Activated CD8-positive, alpha-beta memory T cell treated with anti-CD3 and anti-CD28 coated beads, Interleukin-2, amount 50 U/mL, for 24 hours (primary cell): ENCODE data around the gene RFX7.

ENCODE experiments used
- DNase-seq: peaks from one replicate; pipeline ENCODE4 v3.0.0-alpha.2; 2020; ENCODE audit errors: extremely low read depth

Gene RFX7

DNA sequence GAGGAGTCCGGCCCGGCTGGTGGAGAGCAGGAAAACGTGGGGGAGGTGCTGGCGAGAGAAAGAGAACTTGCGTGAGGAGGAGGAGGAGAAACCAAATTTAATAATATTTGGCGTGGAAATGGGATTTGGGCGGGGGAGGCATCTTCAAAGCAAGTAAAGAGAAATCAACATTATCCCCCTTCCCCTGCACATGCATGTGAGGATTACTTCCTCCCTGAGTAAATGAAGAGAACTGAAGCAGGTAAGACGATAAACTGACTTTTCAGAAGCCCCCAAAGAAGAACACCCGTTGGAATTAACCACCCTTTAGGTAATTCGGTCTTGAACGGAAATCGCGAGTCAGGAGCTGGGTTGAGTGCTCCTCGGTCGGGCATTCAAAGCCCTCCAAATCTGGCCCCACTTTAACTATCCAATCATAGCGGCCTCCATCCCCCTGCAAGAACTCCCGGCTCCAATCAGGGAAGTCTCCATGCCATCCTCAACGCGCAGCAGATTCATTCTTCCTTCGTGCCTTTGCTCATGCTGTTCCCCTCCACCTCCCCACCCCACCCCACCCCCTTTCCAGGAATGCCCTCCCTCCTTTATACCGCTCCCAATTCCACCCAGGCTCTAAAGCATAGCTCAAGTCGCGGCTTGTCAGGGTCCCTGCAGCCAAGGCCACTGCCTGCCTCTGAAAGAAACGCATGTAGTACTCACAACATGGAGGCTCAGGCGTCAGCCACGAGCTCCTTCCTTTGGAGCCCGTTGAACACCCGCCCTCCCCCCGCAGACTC is 545 bp upstream of the RFX7 start:
- DNase-seq, result no peak

DNA sequence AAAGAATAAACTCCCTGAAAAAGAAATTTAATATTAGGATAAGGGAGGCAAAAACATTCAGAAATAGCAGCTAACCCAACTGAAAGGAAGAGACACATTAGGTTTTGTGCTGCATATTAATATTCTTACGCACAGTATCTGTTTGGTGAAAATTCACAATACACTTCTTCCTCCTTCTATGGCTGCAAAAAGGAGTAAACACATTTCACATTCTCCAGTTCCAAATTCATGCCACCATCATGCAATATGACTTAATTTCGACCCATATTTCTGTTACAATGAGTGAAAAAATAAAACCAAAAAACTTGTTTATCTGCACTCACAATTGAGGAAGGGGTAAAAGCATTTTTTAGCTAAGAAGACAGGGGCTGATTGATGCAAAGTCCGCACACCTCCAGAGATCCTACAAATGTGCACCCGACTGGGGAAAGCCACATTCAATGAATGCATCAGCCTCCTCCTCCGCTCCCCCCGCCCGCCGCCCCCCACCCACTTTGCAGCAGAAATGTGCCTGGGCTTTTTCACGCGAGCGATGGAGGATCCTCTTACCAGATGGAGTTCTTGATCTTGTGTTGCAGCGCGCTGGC is 1.0 kb downstream of the RFX7 start:
- no peak for DNase-seq

DNA sequence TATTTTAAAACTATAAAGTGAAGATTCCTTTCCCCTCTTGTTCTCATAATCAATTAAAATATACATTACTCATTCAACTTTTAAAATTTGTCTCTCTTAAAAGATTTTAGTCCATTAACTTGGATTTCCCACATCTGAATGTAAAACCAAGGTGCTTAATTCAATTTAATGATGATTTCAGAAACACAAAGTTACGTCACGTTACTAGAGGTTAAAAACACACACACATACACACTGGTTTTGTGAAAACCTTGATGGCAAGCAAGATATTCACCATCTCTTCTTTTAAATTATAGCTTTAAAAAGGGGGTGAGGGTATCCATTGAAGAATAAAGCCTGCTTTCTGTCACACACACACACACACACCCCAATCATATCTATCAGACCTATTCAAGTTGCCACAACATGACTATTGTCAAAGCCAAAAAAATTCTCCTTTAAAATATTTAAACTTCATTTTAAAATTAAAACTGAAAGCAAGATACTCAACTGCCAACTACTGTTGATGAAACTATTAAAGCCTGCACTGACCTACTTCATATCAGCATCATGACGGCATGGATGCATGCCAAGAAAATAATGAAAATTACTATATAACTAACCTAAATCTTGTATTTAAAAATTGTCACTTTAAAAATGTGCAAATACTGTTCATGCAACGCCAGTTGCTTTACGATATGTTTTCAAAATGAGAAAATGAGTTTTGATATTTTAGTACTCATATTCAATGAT is 2.1 kb downstream of the RFX7 start:
- DNase-seq, result no peak

DNA sequence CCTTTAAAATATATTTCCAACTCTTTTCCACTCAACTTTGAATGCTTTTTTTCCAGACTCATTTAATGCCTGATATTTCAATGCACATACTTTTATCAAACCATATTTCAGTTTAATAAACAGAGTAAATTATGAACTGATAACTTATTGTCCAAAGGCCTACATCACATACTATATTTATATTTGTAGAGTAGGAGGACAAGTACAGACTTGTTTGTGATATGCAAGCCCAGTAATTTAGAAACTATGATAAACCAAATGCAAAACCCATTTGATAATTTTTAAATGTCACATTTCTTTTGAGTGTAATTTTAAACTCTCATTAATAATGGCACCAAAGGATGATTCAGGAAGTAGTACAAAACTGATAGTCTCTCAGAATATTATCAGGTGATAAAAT is 3.3 kb downstream of the RFX7 start:
- DNase-seq, result no peak

DNA sequence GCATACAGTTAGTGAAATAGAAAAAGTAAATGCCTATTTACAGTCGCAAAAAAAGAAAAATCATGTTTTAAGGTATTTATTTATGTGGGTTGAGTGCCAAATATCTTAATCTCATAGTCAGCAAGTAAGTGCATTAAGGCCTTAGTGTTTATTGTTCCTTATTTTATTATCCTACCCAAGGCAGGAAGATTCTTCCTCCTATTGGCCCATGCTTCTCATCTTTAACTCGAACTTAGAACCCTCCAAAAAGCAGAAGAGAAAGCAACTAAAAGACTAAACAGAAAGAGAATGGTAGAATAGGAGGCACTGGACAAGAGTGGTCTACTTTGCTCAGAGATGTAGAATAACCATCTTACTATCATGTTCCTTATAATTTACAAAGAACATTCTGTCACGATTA is 7.5 kb downstream of the RFX7 start:
- DNase-seq, result no peak

DNA sequence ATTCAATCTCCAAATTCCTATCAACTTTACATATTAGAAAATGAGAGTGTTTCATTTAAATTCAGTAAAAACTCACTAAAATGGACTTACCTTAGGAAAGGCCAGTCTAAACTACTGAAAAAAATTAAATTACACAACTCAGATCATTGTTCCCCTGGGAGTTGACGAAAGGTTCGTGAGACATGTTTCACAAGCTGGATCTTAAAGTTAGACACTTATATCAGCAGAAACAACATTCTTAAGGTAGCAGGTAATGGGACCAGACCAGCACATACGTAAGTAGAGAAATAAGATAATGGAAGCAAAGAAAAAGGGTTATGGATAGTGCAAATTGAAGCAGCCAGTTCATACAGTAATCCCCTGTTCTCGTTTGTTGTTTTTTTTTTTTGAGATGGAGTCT is 8.9 kb downstream of the RFX7 start:
- DNase-seq, result no peak

DNA sequence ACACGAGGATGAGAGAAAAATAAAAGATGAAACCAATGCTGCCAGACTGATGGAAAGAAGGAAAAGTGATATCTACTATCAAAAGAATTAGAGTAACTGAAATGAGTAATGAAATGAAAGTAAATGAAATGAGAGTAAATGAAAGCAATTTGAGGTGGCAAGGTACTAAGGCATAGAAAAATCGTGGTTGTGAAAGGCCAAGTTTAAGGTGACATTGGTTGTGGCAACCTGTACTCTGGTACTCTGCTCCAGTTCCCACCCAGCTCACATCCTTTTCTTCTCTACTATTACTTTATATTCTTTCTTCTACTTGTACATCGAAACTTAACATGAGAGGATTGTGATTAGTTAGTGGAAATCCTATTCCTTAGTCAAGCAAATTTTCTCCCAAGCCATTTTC is 10.1 kb downstream of the RFX7 start:
- no peak for DNase-seq

DNA sequence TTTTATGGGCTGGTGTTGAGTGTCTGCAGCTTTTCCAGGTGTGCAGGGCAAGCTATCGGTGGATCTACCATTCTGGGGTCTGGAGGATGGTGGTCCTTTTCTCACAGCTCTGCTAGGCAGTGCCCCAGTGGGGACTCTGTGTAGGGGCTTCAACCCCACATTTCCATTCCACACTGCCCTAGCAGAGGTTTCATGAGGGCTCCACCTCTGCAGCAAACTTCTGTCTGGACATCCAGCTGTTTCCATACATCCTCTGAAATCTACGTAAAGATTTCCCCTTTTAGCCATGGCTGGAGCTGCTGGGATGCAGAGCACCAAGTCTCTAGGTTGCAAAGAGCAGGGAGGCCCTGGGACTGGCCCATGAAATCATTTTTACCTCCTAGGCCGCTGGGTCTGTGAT is 11.6 kb downstream of the RFX7 start:
- no peak for DNase-seq

DNA sequence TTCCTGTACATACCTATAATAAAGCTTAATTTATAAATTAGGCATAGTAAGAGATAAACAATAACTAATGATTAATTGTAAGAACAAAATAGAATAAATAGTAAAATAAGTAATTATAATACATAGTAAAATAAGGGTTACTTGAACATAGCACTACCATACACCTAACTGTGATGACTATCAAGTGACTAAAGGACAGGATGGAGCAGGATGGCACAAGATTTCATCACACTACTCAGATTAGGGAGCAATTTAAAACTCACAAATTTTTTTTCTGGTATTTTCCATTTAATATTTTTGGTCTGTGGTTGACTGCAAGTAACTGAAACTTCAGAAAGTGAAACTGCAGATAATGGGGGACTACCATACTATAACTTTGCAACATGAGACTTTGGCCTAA is 14.8 kb downstream of the RFX7 start:
- no peak for DNase-seq

DNA sequence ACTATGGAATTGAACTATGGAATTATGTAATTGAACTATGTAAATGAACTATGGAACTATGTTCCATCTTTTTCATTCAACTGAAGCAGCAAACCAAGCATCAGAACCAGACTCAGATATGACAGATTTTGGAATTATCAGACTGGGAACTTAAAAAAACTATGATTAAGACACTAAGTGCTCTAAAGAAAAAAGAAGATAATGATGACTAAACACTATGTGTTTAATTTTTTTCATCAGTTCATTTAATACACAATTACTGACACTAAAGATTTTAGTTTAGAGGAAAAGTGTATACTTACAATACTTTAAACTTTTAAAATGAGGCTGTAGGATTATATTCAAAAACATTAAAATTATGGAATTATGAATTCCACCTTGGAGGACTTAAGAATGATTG is 15.3 kb downstream of the RFX7 start:
- DNase-seq, result no peak

DNA sequence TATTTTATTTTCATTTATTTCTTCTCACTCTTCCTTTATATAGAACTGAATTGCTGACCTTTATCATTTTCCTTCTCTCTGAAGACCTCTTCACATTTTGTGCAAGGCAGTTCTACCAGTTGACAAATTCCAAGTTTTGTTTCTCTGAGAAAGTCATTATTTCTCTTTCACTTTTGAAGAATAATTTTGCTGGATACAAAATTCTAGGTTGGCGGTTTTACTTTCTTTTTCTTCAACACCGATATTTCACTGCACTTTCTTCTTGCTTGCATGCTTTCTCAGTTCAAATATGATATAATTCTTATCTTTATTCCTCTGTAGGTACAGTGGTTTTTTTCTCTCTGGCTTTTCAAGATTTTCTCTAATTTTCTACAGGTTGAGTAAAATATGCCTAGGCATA is 15.9 kb downstream of the RFX7 start:
- DNase-seq, result no peak

DNA sequence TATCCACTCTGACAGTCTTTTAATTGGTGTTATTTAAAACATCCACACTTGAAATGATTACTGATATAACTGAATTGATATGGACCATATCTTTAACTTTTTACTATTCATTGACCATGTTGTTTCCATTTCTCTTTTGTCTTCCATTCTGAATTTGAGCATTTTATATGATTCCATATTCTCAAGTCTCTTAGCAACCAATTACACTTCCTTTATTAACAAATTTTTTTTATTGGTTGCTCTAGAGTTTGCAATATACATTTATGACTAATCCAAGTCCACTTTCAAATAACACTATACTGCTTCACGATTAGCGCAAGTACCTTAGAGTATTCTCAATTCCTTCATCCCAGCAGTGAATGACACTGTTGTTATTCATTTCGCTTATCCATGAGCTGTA is 16.4 kb downstream of the RFX7 start:
- no peak for DNase-seq

DNA sequence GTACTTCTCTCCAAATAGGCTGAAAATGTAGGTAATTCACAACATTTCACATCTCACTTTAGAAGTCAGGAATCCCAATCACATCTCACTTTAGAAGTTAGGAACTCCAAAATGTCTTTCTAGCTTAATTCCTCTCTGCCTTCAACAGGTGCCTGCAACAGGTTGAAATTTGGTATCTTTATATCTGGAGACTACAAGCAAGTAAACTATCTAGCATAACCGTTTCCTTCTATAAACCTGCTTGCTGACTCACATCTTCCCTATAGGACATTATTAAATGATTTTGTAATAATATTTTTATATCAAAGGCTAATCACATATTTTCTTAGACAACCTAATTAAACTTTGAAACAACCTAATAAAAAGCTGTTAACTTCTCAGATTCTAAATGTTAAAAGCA is 18.2 kb downstream of the RFX7 start:
- DNase-seq, result no peak

DNA sequence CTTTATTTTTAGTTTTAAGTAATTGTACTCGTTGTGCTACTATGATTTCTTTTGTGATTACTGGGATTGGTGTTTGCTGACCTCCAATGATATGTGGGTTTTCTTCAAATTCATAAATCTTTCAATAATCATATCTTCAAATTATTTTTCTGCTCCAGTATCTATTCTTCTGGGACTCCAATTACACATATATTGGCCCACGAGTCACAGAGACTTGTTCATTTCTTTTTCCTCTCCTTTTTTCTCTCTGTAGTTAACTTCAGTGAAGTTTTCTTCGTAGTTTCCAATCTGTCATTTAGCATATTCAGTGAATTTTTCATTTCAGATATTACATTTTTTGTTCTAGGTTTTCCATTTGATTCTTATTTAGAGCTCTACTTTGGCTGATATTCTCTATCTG is 21.4 kb downstream of the RFX7 start:
- DNase-seq, result no peak

DNA sequence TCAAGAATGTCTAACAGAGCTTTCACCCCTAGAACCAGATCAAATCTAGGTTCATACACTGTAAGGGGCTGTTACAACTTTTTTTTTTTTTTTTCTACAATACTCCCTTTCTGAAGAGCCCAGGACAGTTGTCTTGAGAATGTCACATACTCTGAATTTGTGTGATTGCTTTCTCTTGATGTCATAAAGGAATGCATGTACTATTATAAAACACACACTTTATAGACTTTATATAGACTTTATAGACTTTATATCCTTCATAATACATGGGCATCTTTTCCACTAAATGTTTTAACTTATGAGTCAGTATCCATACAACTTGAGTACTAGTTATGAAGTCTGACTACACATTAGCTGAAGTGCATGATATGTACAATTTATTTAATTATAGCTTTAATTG is 26.3 kb downstream of the RFX7 start:
- DNase-seq, result no peak

DNA sequence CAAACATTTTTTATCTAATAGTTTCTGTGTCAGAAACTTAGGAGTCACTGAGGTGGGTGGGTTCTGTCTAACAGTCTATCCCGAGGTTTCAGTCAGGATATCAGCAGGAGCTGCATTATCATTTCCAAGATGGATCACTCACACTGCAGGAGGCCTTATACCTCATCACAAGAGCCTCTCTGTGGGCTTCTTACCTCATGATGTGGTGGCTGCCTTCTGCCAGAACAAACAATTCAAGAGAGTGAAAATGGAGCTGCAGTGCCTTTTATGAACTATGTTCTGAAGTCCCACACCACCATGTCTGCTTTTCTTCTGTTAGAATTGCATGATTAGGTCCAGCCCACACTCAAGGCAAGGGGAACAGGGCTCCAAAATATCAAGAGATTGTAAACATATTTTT is 27.9 kb downstream of the RFX7 start:
- DNase-seq, result no peak

DNA sequence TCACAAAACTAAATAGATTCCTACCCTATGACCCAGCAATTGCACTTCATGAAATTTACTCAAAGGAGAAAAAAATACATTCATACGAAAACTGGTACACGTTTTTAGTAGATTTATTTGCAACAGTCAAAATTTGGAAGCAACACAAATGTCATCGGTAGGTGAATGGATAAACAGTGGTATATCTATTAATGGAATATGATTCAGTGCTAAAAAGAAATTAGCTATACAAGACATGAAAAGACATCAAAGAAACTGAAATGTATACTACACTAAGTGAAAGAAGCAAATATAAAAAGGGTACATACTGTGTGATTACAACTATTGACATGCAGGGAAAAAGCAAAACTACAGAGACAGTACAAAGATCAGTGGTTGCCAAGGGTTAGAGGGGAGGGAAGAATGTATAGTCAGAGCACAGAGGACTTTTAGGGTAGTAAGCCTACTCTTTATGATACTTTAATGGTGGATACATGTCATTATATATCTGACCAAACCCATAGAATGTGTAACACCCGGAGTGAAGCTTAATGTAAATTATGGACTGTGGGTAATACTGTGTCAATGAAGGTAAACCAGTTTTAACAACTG is 31.6 kb downstream of the RFX7 start:
- no peak for DNase-seq

DNA sequence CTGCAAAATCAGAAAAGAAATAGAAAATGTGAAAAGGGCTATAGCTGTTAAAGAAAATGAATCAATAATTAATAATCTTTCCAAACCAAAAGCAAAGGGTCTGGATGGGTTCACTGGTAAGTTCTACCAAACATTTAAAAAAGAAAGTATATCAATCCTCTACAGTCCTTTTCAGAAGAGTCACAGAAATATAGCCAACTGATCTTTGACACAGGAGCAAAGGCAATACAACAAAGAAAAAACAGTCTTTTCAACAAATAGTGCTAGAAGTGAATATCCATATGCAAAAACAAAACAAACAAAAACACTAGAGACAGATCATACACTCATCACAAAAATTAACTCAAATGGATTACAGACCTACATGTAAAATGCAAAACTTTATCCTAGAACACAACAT is 32.6 kb downstream of the RFX7 start:
- no peak for DNase-seq

DNA sequence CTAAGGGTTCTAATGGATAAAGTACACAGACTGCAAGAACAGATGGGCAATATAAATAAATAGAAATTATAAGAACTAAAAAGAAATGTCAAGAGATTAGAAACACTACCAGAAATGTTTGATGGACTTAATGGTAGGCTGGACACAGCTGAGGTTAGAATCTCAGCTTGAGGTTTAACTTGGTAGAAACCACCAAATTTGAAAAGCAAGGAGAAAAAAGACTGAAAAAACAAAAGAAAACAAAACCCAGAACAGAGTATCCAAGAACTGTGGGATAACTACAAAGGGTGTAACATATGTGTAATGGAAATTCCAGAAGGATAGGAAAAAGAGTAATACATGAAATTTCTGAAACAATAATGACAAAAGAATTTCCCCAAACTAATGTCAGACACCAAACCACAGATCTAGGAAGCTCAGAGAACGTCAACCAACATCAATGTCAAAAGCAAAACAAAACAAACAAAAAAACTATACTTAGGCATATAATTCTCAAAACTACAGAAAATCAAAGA is 35.0 kb downstream of the RFX7 start:
- no peak for DNase-seq

DNA sequence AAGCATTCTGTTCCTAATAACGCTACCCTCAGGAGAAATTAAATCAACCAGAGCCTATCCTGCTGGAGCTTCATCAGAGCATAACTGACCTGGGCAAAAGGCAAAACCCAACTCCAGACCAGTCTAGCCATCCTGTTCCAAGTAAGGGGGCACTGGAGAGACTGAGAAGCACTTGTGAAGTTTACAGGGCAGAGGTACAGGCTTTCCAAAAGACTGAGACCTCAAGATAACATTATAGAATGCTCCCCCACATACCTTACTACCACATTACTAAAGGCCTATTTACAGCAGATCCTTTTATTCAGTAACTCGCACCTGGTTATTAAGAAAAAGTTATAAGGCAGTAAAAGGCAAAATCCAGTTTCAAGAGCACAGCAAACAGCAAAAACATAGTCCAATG is 35.5 kb downstream of the RFX7 start:
- no peak for DNase-seq

DNA sequence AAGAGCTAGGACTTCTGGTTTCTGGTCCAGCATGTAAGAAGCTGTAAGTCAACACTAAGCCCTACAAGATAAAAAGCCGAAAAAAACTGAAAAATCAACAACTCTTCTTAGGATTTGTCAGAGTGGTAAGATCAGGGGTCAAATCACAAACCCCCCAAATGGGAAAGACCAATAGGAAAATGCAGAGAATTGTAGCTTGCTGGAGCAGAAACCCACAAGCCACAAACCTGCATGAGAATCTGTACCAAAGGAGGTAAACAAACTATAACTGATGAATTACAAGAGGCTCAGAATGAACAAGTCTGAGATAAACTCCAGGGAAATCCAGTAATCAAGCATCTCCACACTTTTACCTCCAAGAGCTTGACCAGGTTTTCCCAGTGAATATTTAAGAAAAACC is 36.0 kb downstream of the RFX7 start:
- DNase-seq, result no peak

DNA sequence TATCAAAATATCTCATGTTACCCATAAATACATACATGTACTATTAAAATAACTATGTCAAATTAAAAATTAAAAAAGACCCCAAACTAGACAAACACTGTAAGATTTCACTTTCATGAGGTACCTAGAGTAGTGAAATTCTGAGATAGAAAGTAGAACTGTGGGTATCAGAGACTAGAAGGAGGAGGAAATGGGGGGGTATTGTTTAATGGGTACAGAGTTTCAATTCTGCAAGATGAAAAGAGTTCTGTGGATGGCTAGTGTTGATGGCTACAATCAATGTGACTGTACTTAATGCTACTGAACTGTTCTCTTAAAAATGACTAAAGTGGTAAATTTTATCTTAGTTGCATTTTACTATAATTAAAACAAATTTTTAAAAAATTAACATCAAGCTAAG is 36.6 kb downstream of the RFX7 start:
- no peak for DNase-seq
